PC-9 (cell line): Measurements from ENCODE around the gene CDR2L. TPM values are rescaled to one million over a fixed set of nuclear protein-coding genes. Genes with fewer than 3 reads are reported as not detected.

Source experiments
- BruUV-seq: library from RNA; stranded (reverse); fragments of 400-500 nt; replicated peaks from 2 replicates; lab custom pipeline; 2021; lab: Mats Ljungman, UMichigan
- CTCF ChIA-PET: fragments of 300-600 bp; sonication (Branson Sonifier 250); formaldehyde crosslinking; loops from one replicate; lab custom pipeline; 2022; ENCODE audit warnings: antibody characterized with exemption; lab: Charles Lee
- POLR2A ChIA-PET: fragments of 300-600 bp; sonication (Branson Sonifier 250); formaldehyde crosslinking; loops from one replicate; lab custom pipeline; 2022; ENCODE audit warnings: antibody characterized with exemption; ENCODE audit not compliant: unreplicated experiment; lab: Charles Lee
- DNase-seq, 2 experiments: peaks; one replicate each; pipeline versions ENCODE4 v3.0.0 to v3.0.0-alpha.2; 2015 to 2022; ENCODE audit warnings: mixed read lengths in 1 of 2
- H2AFZ ChIP-seq: fragments of 200-600 bp; sonication (generic); 2 replicates; pipeline ENCODE4 v1.8.1; 2017; ENCODE audit warnings: antibody characterized with exemption
- H3F3A ChIP-seq: fragments of 200-600 bp; sonication (generic); 2 replicates; pipeline ENCODE4 v1.8.1; 2017; ENCODE audit warnings: antibody characterized with exemption, mild to moderate bottlenecking, low read depth; ENCODE audit not compliant: insufficient read depth
- H3K27ac ChIP-seq: fragments of 200-600 bp; sonication (generic); 2 replicates; pipeline ENCODE4 v1.6.1; 2016; ENCODE audit warnings: mixed run types
- H3K27me3 ChIP-seq: fragments of 200-600 bp; sonication (generic); 2 replicates; pipeline ENCODE4 v1.6.1; 2016; ENCODE audit warnings: low read depth, mixed run types; ENCODE audit not compliant: insufficient read depth
- H3K36me3 ChIP-seq: fragments of 200-600 bp; sonication (generic); 2 replicates; pipeline ENCODE4 v1.6.1; 2016; ENCODE audit warnings: low read depth, mixed run types
- H3K4me1 ChIP-seq: fragments of 200-600 bp; sonication (generic); replicated peaks from 2 replicates; pipeline ENCODE4 v1.6.1; 2016; ENCODE audit warnings: mixed run types; ENCODE audit not compliant: insufficient read depth
- H3K4me2 ChIP-seq: fragments of 200-600 bp; sonication (generic); 2 replicates; pipeline ENCODE4 v1.6.1; 2017; ENCODE audit warnings: mixed run types
- H3K4me3 ChIP-seq: fragments of 200-600 bp; sonication (generic); 2 replicates; pipeline ENCODE4 v1.6.1; 2016; ENCODE audit warnings: mixed run types
- H3K79me2 ChIP-seq: fragments of 200-600 bp; sonication (generic); 2 replicates; pipeline ENCODE4 v1.6.1; 2017; ENCODE audit warnings: low read depth, mixed run types
- H3K9me2 ChIP-seq: fragments of 200-600 bp; sonication (generic); 2 replicates; pipeline ENCODE4 v1.8.1; 2017; ENCODE audit warnings: mild to moderate bottlenecking; ENCODE audit not compliant: insufficient read depth
- H3K9me3 ChIP-seq: fragments of 200-600 bp; sonication (generic); 2 replicates; pipeline ENCODE4 v1.8.1; 2016; ENCODE audit warnings: low read depth; ENCODE audit not compliant: insufficient read depth
- H4K20me1 ChIP-seq: fragments of 200-600 bp; sonication (generic); 2 replicates; pipeline ENCODE4 v1.8.1; 2017; ENCODE audit not compliant: insufficient read depth
- CTCF ChIP-seq: fragments of 200-600 bp; sonication (generic); conservative IDR thresholded peaks from 2 replicates; pipeline ENCODE4 v1.6.1; 2017; ENCODE audit warnings: mixed run types, antibody characterized with exemption, mild to moderate bottlenecking, moderate library complexity
- EZH2 ChIP-seq: fragments of 200-600 bp; sonication (generic); IDR thresholded peaks from 2 replicates; pipeline ENCODE4 v1.8.0; 2017; ENCODE audit warnings: antibody characterized with exemption, low read depth
- intact Hi-C: fragments of 100-400 bp; cut with micrococcal nuclease; formaldehyde crosslinking; loops from one replicate; pipeline ENCODE4 v1.10.0; 2022; ENCODE audit not compliant: unreplicated experiment
- total RNA-seq: library from RNA; stranded (reverse); gene quantifications from 2 replicates; pipeline ENCODE4 v1.2.3, GENCODE V29; 2021

CDR2L gene
- total RNA-seq, 1 experiment from 2014 or later, result 15.1 TPM

GRCh38 chr17:74952431-74953133, 34.9 kb upstream of the CDR2L start:
- H3F3A ChIP-seq, result peaks cover 3% of the 10 kb centered on the region; the same call in 1 of the 2 replicates
- TF ChIP-seq CTCF (no peak), EZH2 (no peak)
- no peak for DNase-seq
- ChIA-PET POLR2A (interaction anchor here (0.5 kb wide), 1 partner anchor 29 kb away, joined by 4 read pairs; no protein-coding TSS in a partner anchor), CTCF (interaction anchor here (0.5 kb wide), 1 partner anchor 361 kb away, joined by 4 read pairs; the partner anchor contains the start of gene CD300LD)
- intact Hi-C loops, result loop anchor here (10.0 kb wide), 1 partner anchor 178 kb away; the partner anchor contains the start of gene NAT9
- H3K27me3 ChIP-seq, result no peaks in the 10 kb centered on the region
- no peak overlapping the region for H3K4me3 ChIP-seq
- no peaks in the 10 kb centered on the region for H3K79me2 ChIP-seq
- H3K36me3 ChIP-seq, result 0 out of 2 replicates have a peak, but pooled peaks cover 4% of the 10 kb centered on the region
- H3K4me1 ChIP-seq, result peaks cover 7% of the 10 kb centered on the region; the same call in 1 of the 2 replicates
- H3K27ac ChIP-seq, result no peak overlapping the region
- H3K4me2 ChIP-seq, result no peak overlapping the region
- BruUV-seq, result no TSS peak
- H4K20me1 ChIP-seq, result no peaks in the 10 kb centered on the region
- no peaks in the 10 kb centered on the region for H3K9me3 ChIP-seq
- H2AFZ ChIP-seq, result no peak overlapping the region
- H3K9me2 ChIP-seq, result no peaks in the 10 kb centered on the region

- POLR2A ChIA-PET, result no interaction called here
Observed at GRCh38 chr17:74953134-74953687, 34.2 kb upstream of the CDR2L start.

More at GRCh38 chr17:74953134-74953687, 34.2 kb upstream of the CDR2L start:
- intact Hi-C loops, result loop anchor here (10.0 kb wide), 1 partner anchor 178 kb away; the partner anchor contains the start of gene NAT9
- peaks cover 7% of the 10 kb centered on the region; the same call in 1 of the 2 replicates for H3K4me1 ChIP-seq
- CTCF ChIA-PET, result interaction anchor here (0.5 kb wide), 1 partner anchor 361 kb away, joined by 4 read pairs; the partner anchor contains the start of gene CD300LD
- no peak overlapping the region for H3K4me2 ChIP-seq
- no peaks in the 10 kb centered on the region for H4K20me1 ChIP-seq
- TF ChIP-seq EZH2 (no peak), CTCF (no peak)
- no TSS peak for BruUV-seq
- peaks cover 3% of the 10 kb centered on the region; the same call in 1 of the 2 replicates for H3F3A ChIP-seq
- H3K27me3 ChIP-seq, result no peaks in the 10 kb centered on the region
- no peaks in the 10 kb centered on the region for H3K9me2 ChIP-seq
- H3K9me3 ChIP-seq, result no peaks in the 10 kb centered on the region
- H3K4me3 ChIP-seq, result no peak overlapping the region
- no peak overlapping the region for H2AFZ ChIP-seq
- 0 out of 2 replicates have a peak, but pooled peaks cover 4% of the 10 kb centered on the region for H3K36me3 ChIP-seq
- H3K27ac ChIP-seq, result no peak overlapping the region
- H3K79me2 ChIP-seq, result no peaks in the 10 kb centered on the region
- no peak for DNase-seq
